ENCODE data around the gene TRAPPC11.

DNA sequence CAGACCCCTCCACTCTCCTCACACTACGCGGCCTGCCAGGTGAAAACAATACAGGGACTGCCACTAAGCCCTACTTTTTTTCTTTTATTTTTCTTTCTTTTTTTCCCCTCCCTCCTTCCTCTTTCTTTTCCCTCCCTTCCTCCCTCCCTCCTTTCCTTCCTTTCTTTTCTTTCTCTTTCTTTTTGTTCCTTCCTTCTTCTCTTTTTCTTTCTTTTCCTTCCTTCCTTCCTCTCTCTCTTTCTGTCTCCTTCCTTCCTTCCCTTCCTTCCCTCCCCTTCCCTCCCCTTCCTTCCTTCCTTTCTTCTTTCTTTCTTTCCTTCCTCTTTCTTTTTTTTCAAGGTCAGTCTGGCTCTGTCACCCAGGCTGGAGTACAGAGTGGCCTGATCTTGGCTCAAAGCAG is 42.0 kb upstream of the TRAPPC11 start:
- TF ChIP-seq, protein P1, sequence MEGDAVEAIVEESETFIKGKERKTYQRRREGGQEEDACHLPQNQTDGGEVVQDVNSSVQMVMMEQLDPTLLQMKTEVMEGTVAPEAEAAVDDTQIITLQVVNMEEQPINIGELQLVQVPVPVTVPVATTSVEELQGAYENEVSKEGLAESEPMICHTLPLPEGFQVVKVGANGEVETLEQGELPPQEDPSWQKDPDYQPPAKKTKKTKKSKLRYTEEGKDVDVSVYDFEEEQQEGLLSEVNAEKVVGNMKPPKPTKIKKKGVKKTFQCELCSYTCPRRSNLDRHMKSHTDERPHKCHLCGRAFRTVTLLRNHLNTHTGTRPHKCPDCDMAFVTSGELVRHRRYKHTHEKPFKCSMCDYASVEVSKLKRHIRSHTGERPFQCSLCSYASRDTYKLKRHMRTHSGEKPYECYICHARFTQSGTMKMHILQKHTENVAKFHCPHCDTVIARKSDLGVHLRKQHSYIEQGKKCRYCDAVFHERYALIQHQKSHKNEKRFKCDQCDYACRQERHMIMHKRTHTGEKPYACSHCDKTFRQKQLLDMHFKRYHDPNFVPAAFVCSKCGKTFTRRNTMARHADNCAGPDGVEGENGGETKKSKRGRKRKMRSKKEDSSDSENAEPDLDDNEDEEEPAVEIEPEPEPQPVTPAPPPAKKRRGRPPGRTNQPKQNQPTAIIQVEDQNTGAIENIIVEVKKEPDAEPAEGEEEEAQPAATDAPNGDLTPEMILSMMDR (IDR thresholded peaks at IDR 0.05): no peak
- no peak for TF ChIP-seq POLR2A (IDR thresholded peaks at IDR 0.05)
